Measurements from ENCODE around the gene CENATAC. TPM values are rescaled to one million over a fixed set of nuclear protein-coding genes. Genes with fewer than 3 reads are reported as not detected.

Gene CENATAC
- total RNA-seq, 1 experiment from 2014 or later = 55.2 TPM

DNA sequence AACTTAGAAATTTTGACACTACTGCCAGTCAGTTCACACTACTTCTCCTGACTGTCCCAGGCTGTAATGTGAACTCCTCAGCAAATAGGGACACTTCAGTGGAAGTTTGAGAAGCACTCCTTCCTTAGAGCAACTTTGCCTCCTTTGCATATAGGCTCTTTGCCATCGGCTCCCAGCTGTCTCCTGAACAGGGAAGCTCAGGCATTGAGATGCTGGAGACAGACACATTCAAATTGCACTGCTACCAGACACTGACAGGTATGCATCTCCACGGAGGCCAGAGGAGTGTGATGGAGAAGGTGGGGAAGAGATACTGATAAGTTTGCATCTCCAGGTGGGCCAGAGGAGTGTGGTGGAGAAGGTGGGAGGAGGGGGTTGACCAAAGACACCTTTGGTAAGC, 22.1 kb downstream of the CENATAC start:
- no peak overlapping the region for H2BK15ac ChIP-seq (ENCODE audit: low read depth, low read length)
- DNase-seq = no peak
- H3K9me3 Mint-ChIP-seq = no peaks in the 10 kb centered on the region
- H2AK5ac ChIP-seq (ENCODE audit: insufficient read length, low read length) = no peak overlapping the region
- H2BK12ac ChIP-seq (ENCODE audit: insufficient read length, low read depth, low read length) = no peak overlapping the region
- H2AFZ ChIP-seq (ENCODE audit: low read length) = no peak overlapping the region
- H4K91ac ChIP-seq (ENCODE audit: insufficient read length, low read depth, low read length) = no peak overlapping the region
- H3T11ph ChIP-seq (ENCODE audit: low read length) = no peak overlapping the region
- H3K56ac ChIP-seq (ENCODE audit: insufficient read length, low read depth, low read length) = no peak overlapping the region
- no peak overlapping the region for H3K9ac ChIP-seq (ENCODE audit: extremely low read depth, insufficient read length, low read length)
- TF ChIP-seq, protein P1, sequence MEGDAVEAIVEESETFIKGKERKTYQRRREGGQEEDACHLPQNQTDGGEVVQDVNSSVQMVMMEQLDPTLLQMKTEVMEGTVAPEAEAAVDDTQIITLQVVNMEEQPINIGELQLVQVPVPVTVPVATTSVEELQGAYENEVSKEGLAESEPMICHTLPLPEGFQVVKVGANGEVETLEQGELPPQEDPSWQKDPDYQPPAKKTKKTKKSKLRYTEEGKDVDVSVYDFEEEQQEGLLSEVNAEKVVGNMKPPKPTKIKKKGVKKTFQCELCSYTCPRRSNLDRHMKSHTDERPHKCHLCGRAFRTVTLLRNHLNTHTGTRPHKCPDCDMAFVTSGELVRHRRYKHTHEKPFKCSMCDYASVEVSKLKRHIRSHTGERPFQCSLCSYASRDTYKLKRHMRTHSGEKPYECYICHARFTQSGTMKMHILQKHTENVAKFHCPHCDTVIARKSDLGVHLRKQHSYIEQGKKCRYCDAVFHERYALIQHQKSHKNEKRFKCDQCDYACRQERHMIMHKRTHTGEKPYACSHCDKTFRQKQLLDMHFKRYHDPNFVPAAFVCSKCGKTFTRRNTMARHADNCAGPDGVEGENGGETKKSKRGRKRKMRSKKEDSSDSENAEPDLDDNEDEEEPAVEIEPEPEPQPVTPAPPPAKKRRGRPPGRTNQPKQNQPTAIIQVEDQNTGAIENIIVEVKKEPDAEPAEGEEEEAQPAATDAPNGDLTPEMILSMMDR (conservative IDR thresholded peaks at IDR 0.05) = no peak
- H3K9me3 ChIP-seq (ENCODE audit: control insufficient read depth, low read depth, low read length) = no peaks in the 10 kb centered on the region
- H4K5ac ChIP-seq (ENCODE audit: insufficient read length, low read depth, low read length) = no peak overlapping the region
- H3K18ac ChIP-seq (ENCODE audit: insufficient read length, low read depth, low read length) = no peak overlapping the region
- H3K27ac ChIP-seq (ENCODE audit: insufficient read length, low read depth, low read length) = no peak overlapping the region
- WGBS (ENCODE audit: extremely low coverage, insufficient read length, low lambda C conversion rate) = no CpG with 5 or more reads among the region's 2 CpGs
- peaks cover 49 to 77% (median 77%) of the 10 kb centered on the region in 3 experiments for H3K36me3 Mint-ChIP-seq (ENCODE audit: insufficient read depth in 1 of 3, low read depth in 3 of 3)
- no peak overlapping the region for H2BK20ac ChIP-seq (ENCODE audit: low read depth, low read length, poor library complexity, severe bottlenecking)
- peaks cover 10% of the 10 kb centered on the region for H3K23me2 ChIP-seq (ENCODE audit: insufficient read length, low read depth, low read length, poor library complexity, severe bottlenecking)
- no peak overlapping the region for H3K4ac ChIP-seq (ENCODE audit: low read depth, low read length)
- H3K14ac ChIP-seq (ENCODE audit: insufficient read depth, low read length) = no peak overlapping the region
- no peaks in the 10 kb centered on the region for H3K27me3 ChIP-seq (ENCODE audit: insufficient read depth, low read length)
- no peak overlapping the region for H2BK120ac ChIP-seq (ENCODE audit: low read depth, low read length, poor library complexity, severe bottlenecking)
- H3K79me1 ChIP-seq (ENCODE audit: insufficient read depth, low read depth, low read length, poor library complexity, severe bottlenecking) = peaks cover 2% of the 10 kb centered on the region
- H2BK5ac ChIP-seq (ENCODE audit: insufficient read length, low read length) = no peak overlapping the region
- H3K27me3 Mint-ChIP-seq (ENCODE audit: low read depth) = no peaks in the 10 kb centered on the region; the same call in 1 of the 2 replicates
- peak overlapping the region; percentile 25 for H3K4me2 ChIP-seq (ENCODE audit: insufficient read depth, insufficient read length, low read length)
- H3K27ac Mint-ChIP-seq = peak overlapping the region in 2 of 3 experiments; percentile 35 to 36; a peak in 3 of 7 replicates
- H3K4me3 Mint-ChIP-seq = peak overlapping the region; percentile 97 to 99
- no peaks in the 10 kb centered on the region for H4K20me1 ChIP-seq (ENCODE audit: control insufficient read depth, insufficient read depth, insufficient read length)
- H3K4me1 Mint-ChIP-seq = peaks cover 12 to 25% of the 10 kb centered on the region in 2 experiments
- no peak overlapping the region for H4K8ac ChIP-seq (replicated peaks; ENCODE audit: insufficient read length, low read depth, low read length)
- no peaks in the 10 kb centered on the region for H3K4me1 ChIP-seq (ENCODE audit: insufficient read depth, low read length)
- H3K79me2 ChIP-seq (ENCODE audit: insufficient read depth, low read length) = peaks cover 15% of the 10 kb centered on the region; the same call in 1 of the 2 replicates
- no peak overlapping the region for H3K23ac ChIP-seq (ENCODE audit: insufficient read length, low read depth, low read length)
